ENCODE data around the gene CNEP1R1.
A peak's percentile ranks its signal among the peaks of the same experiment; 100 is the strongest.

CNEP1R1 gene

GRCh38 chr16:50068550-50068949 is 43.5 kb downstream of the CNEP1R1 start:
- Histone ChIP-seq H4K20me1 (ENCODE audit: insufficient read depth) (no peaks in the 10 kb centered on the region), H3K79me2 (ENCODE audit: insufficient read depth, low read depth) (peaks cover 47% of the 10 kb centered on the region), H3K4me3 (IDR thresholded peaks at IDR 0.05; ENCODE audit: insufficient read depth, low read depth, low read length) (no peak overlapping the region), H3K27me3 (ENCODE audit: insufficient read depth, low read depth) (no peaks in the 10 kb centered on the region), H3K4me1 (ENCODE audit: low read depth, poor library complexity, severe bottlenecking) (peaks cover 69% of the 10 kb centered on the region), H3K36me3 (ENCODE audit: insufficient read depth) (no peaks in the 10 kb centered on the region; the same call in 1 of the 2 replicates), H3K4me2 (peak overlapping the region; percentile 87), H3K9ac (no peak overlapping the region), H3K27ac (peak overlapping the region; percentile 85; the same call in 1 of the 2 replicates), H2AFZ (ENCODE audit: low read depth) (no peak overlapping the region)
- no peak for TF ChIP-seq CTCF (conservative IDR thresholded peaks at IDR 0.05; ENCODE audit: low read depth, low read length)

GRCh38 chr16:50069060-50069459 is 44.0 kb downstream of the CNEP1R1 start:
- peaks cover 69% of the 10 kb centered on the region for H3K4me1 ChIP-seq (ENCODE audit: low read depth, poor library complexity, severe bottlenecking)
- no peak overlapping the region for H3K9ac ChIP-seq
- H3K4me3 ChIP-seq (IDR thresholded peaks at IDR 0.05; ENCODE audit: insufficient read depth, low read depth, low read length): no peak overlapping the region
- no peak for TF ChIP-seq CTCF (conservative IDR thresholded peaks at IDR 0.05; ENCODE audit: low read depth, low read length)
- peak overlapping the region; percentile 87 for H3K4me2 ChIP-seq
- peak overlapping the region; percentile 85; the same call in 1 of the 2 replicates for H3K27ac ChIP-seq
- H2AFZ ChIP-seq (ENCODE audit: low read depth): no peak overlapping the region
- no peaks in the 10 kb centered on the region for H4K20me1 ChIP-seq (ENCODE audit: insufficient read depth)
- H3K36me3 ChIP-seq (ENCODE audit: insufficient read depth): no peaks in the 10 kb centered on the region; the same call in 1 of the 2 replicates
- H3K79me2 ChIP-seq (ENCODE audit: insufficient read depth, low read depth): peaks cover 47% of the 10 kb centered on the region
- no peaks in the 10 kb centered on the region for H3K27me3 ChIP-seq (ENCODE audit: insufficient read depth, low read depth)

GRCh38 chr16:50071075-50071671 is 46.1 kb downstream of the CNEP1R1 start:
- H3K79me2 ChIP-seq (ENCODE audit: insufficient read depth, low read depth): peaks cover 47% of the 10 kb centered on the region
- no peaks in the 10 kb centered on the region; the same call in 1 of the 2 replicates for H3K36me3 ChIP-seq (ENCODE audit: insufficient read depth)
- H3K27ac ChIP-seq: peak overlapping the region; percentile 85
- H3K4me1 ChIP-seq (ENCODE audit: low read depth, poor library complexity, severe bottlenecking): peaks cover 65% of the 10 kb centered on the region
- no peak for TF ChIP-seq CTCF (conservative IDR thresholded peaks at IDR 0.05; ENCODE audit: low read depth, low read length)
- H3K27me3 ChIP-seq (ENCODE audit: insufficient read depth, low read depth): no peaks in the 10 kb centered on the region
- H3K4me2 ChIP-seq: peak overlapping the region; percentile 87
- H3K4me3 ChIP-seq (IDR thresholded peaks at IDR 0.05; ENCODE audit: insufficient read depth, low read depth, low read length): no peak overlapping the region
- H2AFZ ChIP-seq (ENCODE audit: low read depth): no peak overlapping the region
- H4K20me1 ChIP-seq (ENCODE audit: insufficient read depth): no peaks in the 10 kb centered on the region
- peak overlapping the region; percentile 27 for H3K9ac ChIP-seq

GRCh38 chr16:50072730-50073129 is 47.7 kb downstream of the CNEP1R1 start:
- peaks cover 34% of the 10 kb centered on the region for H3K79me2 ChIP-seq (ENCODE audit: insufficient read depth, low read depth)
- no peak overlapping the region for H3K27ac ChIP-seq
- peaks cover 60% of the 10 kb centered on the region for H3K4me1 ChIP-seq (ENCODE audit: low read depth, poor library complexity, severe bottlenecking)
- TF ChIP-seq CTCF (conservative IDR thresholded peaks at IDR 0.05; ENCODE audit: low read depth, low read length): no peak
- H2AFZ ChIP-seq (ENCODE audit: low read depth): no peak overlapping the region
- no peaks in the 10 kb centered on the region for H3K27me3 ChIP-seq (ENCODE audit: insufficient read depth, low read depth)
- H3K36me3 ChIP-seq (ENCODE audit: insufficient read depth): peaks cover 3% of the 10 kb centered on the region; the same call in 1 of the 2 replicates
- H3K4me3 ChIP-seq (IDR thresholded peaks at IDR 0.05; ENCODE audit: insufficient read depth, low read depth, low read length): no peak overlapping the region
- no peaks in the 10 kb centered on the region for H4K20me1 ChIP-seq (ENCODE audit: insufficient read depth)
- no peak overlapping the region for H3K9ac ChIP-seq
- H3K4me2 ChIP-seq: no peak overlapping the region

Measured in KMS-11 (cell line).